Measurements from ENCODE around the gene PDZD8.
"Not testable (repeated sequence)": the region's sequence is repeated elsewhere in the genome, so short reads cannot be mapped to it uniquely, and the experiment has no call there.

The PDZD8 gene

GRCh38 chr10:117290872-117291271, 84.4 kb downstream of the PDZD8 start:
- not testable (repeated sequence) for H2BK120ac ChIP-seq (ENCODE audit: low read depth, low read length); H2BK12ac ChIP-seq (ENCODE audit: low read length in 2 of 2); H3K27me3 ChIP-seq (ENCODE audit: control insufficient read depth in 1 of 2, insufficient read depth in 1 of 2, low read length in 2 of 2); H3K4me2 ChIP-seq (ENCODE audit: low read length, poor library complexity, severe bottlenecking); H3K23ac ChIP-seq (ENCODE audit: low read length in 2 of 2); H2AK5ac ChIP-seq (ENCODE audit: low read length, severe bottlenecking); DNase-seq; H3K4ac ChIP-seq (ENCODE audit: low read depth in 1 of 2, low read length in 2 of 2); H2BK15ac ChIP-seq (ENCODE audit: low read depth, poor library complexity, severe bottlenecking); H3K4me3 ChIP-seq (ENCODE audit: insufficient read depth in 1 of 2, low read depth in 1 of 2, low read length in 2 of 2); H2BK5ac ChIP-seq (ENCODE audit: low read depth, low read length, poor library complexity, severe bottlenecking); H4K8ac ChIP-seq (ENCODE audit: low read length); H3K27ac ChIP-seq (ENCODE audit: low read length, poor library complexity, severe bottlenecking); H3K4me1 ChIP-seq (ENCODE audit: control insufficient read depth, insufficient read depth, low read depth, low read length); H2AFZ ChIP-seq (ENCODE audit: low read depth, low read length); H3K14ac ChIP-seq (ENCODE audit: low read length in 2 of 2); H3K9me3 ChIP-seq (ENCODE audit: control insufficient read depth, low read length); H3K9ac ChIP-seq (ENCODE audit: low read length); H4K91ac ChIP-seq (ENCODE audit: low read length); H3K18ac ChIP-seq (ENCODE audit: low read depth in 1 of 2, low read length in 2 of 2)
- Histone ChIP-seq H3K79me1 (replicated peaks; ENCODE audit: low read length, poor library complexity, severe bottlenecking) (peaks cover 13% of the 10 kb centered on the region), H3K36me3 (ENCODE audit: control insufficient read depth in 1 of 2, insufficient read depth in 2 of 2, low read depth in 1 of 2, low read length in 2 of 2) (peaks cover 0 to 35% of the 10 kb centered on the region in 2 experiments)
- 95% methylated on average over 8 of the region's 10 CpGs for WGBS

- Histone ChIP-seq H3K9me3 (ENCODE audit: control insufficient read depth, low read length) (no peaks in the 10 kb centered on the region), H2BK5ac (ENCODE audit: low read depth, low read length, poor library complexity, severe bottlenecking) (no peak overlapping the region), H2AK5ac (ENCODE audit: low read length, severe bottlenecking) (no peak overlapping the region), H3K4me2 (ENCODE audit: low read length, poor library complexity, severe bottlenecking) (no peak overlapping the region), H2AFZ (ENCODE audit: low read depth, low read length) (no peak overlapping the region), H3K27me3 (ENCODE audit: control insufficient read depth in 1 of 2, insufficient read depth in 1 of 2, low read length in 2 of 2) (no peaks in the 10 kb centered on the region), H2BK120ac (ENCODE audit: low read depth, low read length) (no peak overlapping the region), H3K9ac (ENCODE audit: low read length) (no peak overlapping the region), H2BK15ac (ENCODE audit: low read depth, poor library complexity, severe bottlenecking) (no peak overlapping the region), H3K27ac (ENCODE audit: low read length, poor library complexity, severe bottlenecking) (no peak overlapping the region), H3K14ac (ENCODE audit: low read length in 2 of 2) (no peak overlapping the region), H4K91ac (ENCODE audit: low read length) (no peak overlapping the region), H3K4me1 (ENCODE audit: control insufficient read depth, insufficient read depth, low read depth, low read length) (no peaks in the 10 kb centered on the region), H3K23ac (ENCODE audit: low read length in 2 of 2) (no peak overlapping the region), H3K79me1 (replicated peaks; ENCODE audit: low read length, poor library complexity, severe bottlenecking) (peaks cover 13% of the 10 kb centered on the region), H2BK12ac (ENCODE audit: low read length in 2 of 2) (no peak overlapping the region), H3K4me3 (ENCODE audit: insufficient read depth in 1 of 2, low read depth in 1 of 2, low read length in 2 of 2) (no peak overlapping the region), H4K8ac (ENCODE audit: low read length) (no peak overlapping the region), H3K18ac (ENCODE audit: low read depth in 1 of 2, low read length in 2 of 2) (no peak overlapping the region), H3K4ac (ENCODE audit: low read depth in 1 of 2, low read length in 2 of 2) (no peak overlapping the region), H3K36me3 (ENCODE audit: control insufficient read depth in 1 of 2, insufficient read depth in 2 of 2, low read depth in 1 of 2, low read length in 2 of 2) (peaks cover 4 to 66% of the 10 kb centered on the region in 2 experiments)
- DNase-seq = no peak
- WGBS = 97% methylated on average over 11 of the region's 12 CpGs
These were observed 90.3 kb downstream of the PDZD8 start for GRCh38 chr10:117284716-117285494.

GRCh38 chr10:117277675-117278074, 97.6 kb downstream of the PDZD8 start:
- Histone ChIP-seq H3K9ac (ENCODE audit: low read length) (no peak overlapping the region), H3K4ac (ENCODE audit: low read depth in 1 of 2, low read length in 2 of 2) (no peak overlapping the region), H2BK5ac (ENCODE audit: low read depth, low read length, poor library complexity, severe bottlenecking) (no peak overlapping the region), H3K9me3 (ENCODE audit: control insufficient read depth, low read length) (peaks cover 5% of the 10 kb centered on the region), H3K36me3 (ENCODE audit: control insufficient read depth in 1 of 2, insufficient read depth in 2 of 2, low read depth in 1 of 2, low read length in 2 of 2) (peaks cover 0 to 27% of the 10 kb centered on the region in 2 experiments), H3K23ac (ENCODE audit: low read length in 2 of 2) (no peak overlapping the region), H2BK12ac (ENCODE audit: low read length in 2 of 2) (no peak overlapping the region), H3K79me1 (replicated peaks; ENCODE audit: low read length, poor library complexity, severe bottlenecking) (no peaks in the 10 kb centered on the region), H3K27me3 (ENCODE audit: control insufficient read depth in 1 of 2, insufficient read depth in 1 of 2, low read length in 2 of 2) (no peaks in the 10 kb centered on the region), H4K91ac (ENCODE audit: low read length) (no peak overlapping the region), H3K4me1 (ENCODE audit: control insufficient read depth, insufficient read depth, low read depth, low read length) (no peaks in the 10 kb centered on the region), H2BK15ac (ENCODE audit: low read depth, poor library complexity, severe bottlenecking) (no peak overlapping the region), H3K14ac (ENCODE audit: low read length in 2 of 2) (no peak overlapping the region), H3K27ac (ENCODE audit: low read length, poor library complexity, severe bottlenecking) (no peak overlapping the region), H2AFZ (ENCODE audit: low read depth, low read length) (no peak overlapping the region), H3K4me2 (ENCODE audit: low read length, poor library complexity, severe bottlenecking) (no peak overlapping the region), H3K4me3 (ENCODE audit: insufficient read depth in 1 of 2, low read depth in 1 of 2, low read length in 2 of 2) (no peak overlapping the region), H3K18ac (ENCODE audit: low read depth in 1 of 2, low read length in 2 of 2) (no peak overlapping the region), H2AK5ac (ENCODE audit: low read length, severe bottlenecking) (no peak overlapping the region), H2BK120ac (ENCODE audit: low read depth, low read length) (no peak overlapping the region), H4K8ac (ENCODE audit: low read length) (no peak overlapping the region)
- DNase-seq = no peak
- WGBS = no CpG with 5 or more reads among the region's 2 CpGs

GRCh38 chr10:117275121-117275520, 100.1 kb downstream of the PDZD8 start:
- Histone ChIP-seq H3K4me2 (ENCODE audit: low read length, poor library complexity, severe bottlenecking) (no peak overlapping the region), H3K9me3 (ENCODE audit: control insufficient read depth, low read length) (peaks cover 5% of the 10 kb centered on the region), H4K91ac (ENCODE audit: low read length) (no peak overlapping the region), H2AFZ (ENCODE audit: low read depth, low read length) (no peak overlapping the region), H3K27ac (ENCODE audit: low read length, poor library complexity, severe bottlenecking) (no peak overlapping the region), H3K9ac (ENCODE audit: low read length) (no peak overlapping the region), H3K4ac (ENCODE audit: low read depth in 1 of 2, low read length in 2 of 2) (no peak overlapping the region), H2BK120ac (ENCODE audit: low read depth, low read length) (no peak overlapping the region), H3K79me1 (replicated peaks; ENCODE audit: low read length, poor library complexity, severe bottlenecking) (no peaks in the 10 kb centered on the region), H3K4me3 (ENCODE audit: insufficient read depth in 1 of 2, low read depth in 1 of 2, low read length in 2 of 2) (no peak overlapping the region), H2BK15ac (ENCODE audit: low read depth, poor library complexity, severe bottlenecking) (no peak overlapping the region), H3K18ac (ENCODE audit: low read depth in 1 of 2, low read length in 2 of 2) (no peak overlapping the region), H3K23ac (ENCODE audit: low read length in 2 of 2) (no peak overlapping the region), H3K14ac (ENCODE audit: low read length in 2 of 2) (no peak overlapping the region), H2BK12ac (ENCODE audit: low read length in 2 of 2) (no peak overlapping the region), H3K4me1 (ENCODE audit: control insufficient read depth, insufficient read depth, low read depth, low read length) (no peaks in the 10 kb centered on the region), H3K36me3 (ENCODE audit: control insufficient read depth in 1 of 2, insufficient read depth in 2 of 2, low read depth in 1 of 2, low read length in 2 of 2) (peaks cover 0 to 22% of the 10 kb centered on the region in 2 experiments), H3K27me3 (ENCODE audit: control insufficient read depth in 1 of 2, insufficient read depth in 1 of 2, low read length in 2 of 2) (no peaks in the 10 kb centered on the region), H2AK5ac (ENCODE audit: low read length, severe bottlenecking) (no peak overlapping the region), H4K8ac (ENCODE audit: low read length) (no peak overlapping the region), H2BK5ac (ENCODE audit: low read depth, low read length, poor library complexity, severe bottlenecking) (no peak overlapping the region)
- no CpG with 5 or more reads among the region's 3 CpGs for WGBS
- DNase-seq = no peak

Data from mesenchymal stem cell (in vitro differentiated cells and primary cell).